Activated CD8-positive, alpha-beta memory T cell treated with anti-CD3 and anti-CD28 coated beads for 4 hours (primary cell): Measurements from ENCODE around the gene SMIM1.

ENCODE experiments used
- DNase-seq, 2 donors: peaks; one replicate each; pipeline ENCODE4 v3.0.0-alpha.2; 2020; ENCODE audit warnings: low read depth in 2 of 2

The SMIM1 gene

DNA sequence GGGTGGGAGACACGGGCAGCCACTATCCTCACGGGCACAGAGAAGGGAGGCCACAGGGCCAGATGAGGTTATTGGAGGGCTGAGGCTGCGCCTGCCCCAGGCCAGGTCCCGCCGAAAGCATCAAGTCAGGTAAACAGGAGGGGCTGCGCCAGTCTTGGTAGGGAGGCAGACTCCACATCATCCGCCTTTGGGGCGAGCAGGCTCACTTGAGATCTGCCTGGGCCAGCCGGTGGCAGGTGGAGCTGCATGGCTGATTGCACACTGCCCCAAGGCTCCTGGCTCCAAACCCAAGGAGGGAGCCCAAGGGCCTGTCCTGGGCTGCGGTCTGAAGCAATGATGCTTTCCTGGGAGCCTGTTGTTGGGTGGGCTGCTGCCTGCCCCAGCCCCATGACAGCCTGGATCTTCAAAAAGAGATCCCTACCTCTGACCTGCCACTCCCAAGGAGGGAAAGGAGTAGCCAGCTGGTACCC lies 4.6 kb downstream of the SMIM1 start:
- DNase-seq: no peak

GRCh38 chr1:3777647-3778589 lies 5.4 kb downstream of the SMIM1 start:
- no peak for DNase-seq

- no peak for DNase-seq
These were observed 6.2 kb downstream of the SMIM1 start for GRCh38 chr1:3778590-3779264.

DNA sequence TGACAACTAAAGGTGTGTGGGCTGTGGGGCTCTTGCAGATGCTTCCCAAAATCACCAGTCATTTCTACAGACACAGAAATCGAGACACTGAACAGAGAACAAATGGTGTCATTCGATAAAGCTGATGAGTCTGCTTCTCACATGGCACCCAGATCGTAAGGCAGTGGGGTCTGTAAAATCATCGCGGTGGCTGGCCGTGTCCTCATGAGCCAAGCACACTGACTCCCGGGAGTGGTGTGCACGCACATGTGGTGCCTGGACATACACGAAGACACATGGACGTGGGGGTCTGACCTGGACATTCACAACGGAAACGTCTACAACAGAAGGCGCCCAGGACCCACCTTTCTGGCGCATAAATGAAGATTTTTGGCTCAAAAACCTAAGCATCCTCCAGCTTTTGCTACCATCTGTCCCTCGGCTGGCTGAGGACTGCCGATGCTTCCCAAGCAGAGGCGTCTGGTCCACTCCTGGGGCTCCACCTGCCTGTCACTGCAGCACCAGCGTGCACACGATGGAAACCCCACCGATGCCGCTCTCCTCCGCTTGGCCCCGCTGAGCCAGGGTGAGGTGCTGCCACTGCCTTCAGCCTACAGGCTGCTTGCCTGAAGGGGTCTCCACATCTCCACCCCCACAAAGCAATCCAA lies 6.8 kb downstream of the SMIM1 start:
- DNase-seq: no peak

- DNase-seq: no peak
These were observed 7.4 kb downstream of the SMIM1 start for GRCh38 chr1:3779912-3780416.

GRCh38 chr1:3780901-3781300 lies 8.4 kb downstream of the SMIM1 start:
- no peak for DNase-seq

- no peak for DNase-seq
These were observed 11.3 kb downstream of the SMIM1 start for GRCh38 chr1:3783651-3784474.

DNA sequence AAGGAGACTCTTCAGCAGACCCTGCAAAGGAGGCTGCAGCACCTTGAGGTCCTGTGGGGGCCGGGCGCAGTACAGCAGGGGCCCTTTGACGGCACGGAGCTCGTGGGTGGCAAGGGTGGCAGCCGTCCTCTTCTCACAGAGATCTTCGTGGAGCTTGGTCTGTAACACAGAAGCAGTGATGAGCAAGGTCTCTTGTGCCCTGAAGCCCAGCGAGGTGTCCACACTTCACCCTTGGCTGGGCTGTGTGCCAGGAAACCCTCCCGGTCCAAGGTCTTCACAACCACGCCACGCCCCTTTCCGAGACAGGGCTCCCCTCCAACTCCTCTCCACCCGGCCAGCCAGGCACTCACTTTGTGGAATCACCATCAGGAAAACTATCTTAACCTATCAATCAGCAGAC lies 12.5 kb downstream of the SMIM1 start:
- no peak for DNase-seq

DNA sequence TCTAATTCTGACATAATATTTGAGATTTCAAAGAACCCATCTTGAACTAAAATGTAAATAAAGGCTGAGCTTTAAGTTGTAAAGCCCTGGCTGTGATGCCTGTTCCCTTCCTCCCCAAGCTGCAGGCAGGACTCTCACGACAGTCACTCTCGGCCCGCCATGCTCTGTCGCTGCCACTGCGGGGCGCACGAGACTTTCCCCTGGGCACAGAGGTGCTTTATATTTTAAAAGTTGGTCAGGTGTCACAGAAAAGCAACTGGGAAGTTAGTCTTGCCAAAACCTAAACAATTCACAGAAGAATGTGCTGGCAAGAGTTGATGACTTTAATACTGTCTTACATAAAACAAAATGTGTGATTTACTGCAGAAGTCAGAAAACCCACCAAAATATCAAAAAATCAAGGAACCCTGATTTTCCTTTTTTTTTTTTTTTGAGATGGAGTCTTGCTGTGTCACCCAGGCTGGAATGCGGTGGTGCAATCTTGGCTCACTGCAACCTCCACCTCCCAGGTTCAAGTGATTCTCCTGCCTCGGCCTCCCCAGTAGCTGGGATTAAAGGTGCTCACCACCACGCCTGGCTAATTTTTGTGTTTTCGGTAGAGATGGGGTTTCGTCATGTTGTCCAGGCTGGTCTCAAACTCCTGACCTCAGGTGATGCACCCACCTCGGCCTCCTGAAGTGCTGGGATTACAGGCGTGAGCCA lies 13.1 kb downstream of the SMIM1 start:
- no peak for DNase-seq

DNA sequence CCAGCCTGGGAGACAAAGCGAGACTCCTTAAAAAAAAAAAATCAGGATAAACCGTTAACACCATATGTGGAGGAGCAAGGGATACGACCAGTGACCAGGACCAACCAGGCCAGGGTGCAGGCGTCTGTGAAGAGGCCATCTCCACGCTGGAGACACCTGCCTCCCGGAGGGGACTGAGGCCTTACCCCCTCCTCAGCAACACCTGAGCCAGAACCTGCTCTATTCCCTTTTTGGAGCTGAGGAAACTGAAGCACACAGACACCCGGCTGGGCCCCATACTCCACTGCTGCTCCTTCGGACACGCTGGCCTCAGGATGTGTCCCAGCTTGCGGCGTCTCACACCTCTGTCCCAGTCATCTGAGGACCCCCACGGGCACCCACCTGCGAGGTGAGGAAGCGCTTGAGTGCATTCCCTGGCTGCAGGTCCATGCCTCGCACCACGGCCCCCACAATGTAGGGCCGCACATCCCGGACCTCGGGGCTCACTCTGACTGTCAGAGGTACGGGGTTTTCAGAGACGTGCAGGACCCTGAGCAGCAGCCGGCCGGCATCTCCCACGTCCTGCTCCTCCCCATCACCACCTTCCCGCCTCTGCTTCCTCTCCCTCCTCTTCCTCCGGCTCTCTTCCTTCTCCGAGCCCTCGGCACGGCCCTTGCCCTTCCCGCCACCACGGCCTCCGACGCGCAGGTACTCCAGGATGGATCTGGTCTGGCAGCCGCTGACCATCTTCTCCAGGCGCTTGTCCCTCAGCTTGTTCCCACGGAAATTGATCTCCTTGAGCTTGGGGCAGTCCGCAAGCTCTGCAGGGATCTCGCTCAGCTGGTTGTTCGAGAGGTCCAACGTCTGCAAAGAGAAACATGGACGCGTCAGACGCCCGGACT lies 14.2 kb downstream of the SMIM1 start:
- no peak for DNase-seq

- DNase-seq: peak in 1 of 2 donors; percentile 24
These were observed 14.8 kb downstream of the SMIM1 start for GRCh38 chr1:3787349-3787715.

GRCh38 chr1:3787745-3788605 lies 15.4 kb downstream of the SMIM1 start:
- no peak for DNase-seq

DNA sequence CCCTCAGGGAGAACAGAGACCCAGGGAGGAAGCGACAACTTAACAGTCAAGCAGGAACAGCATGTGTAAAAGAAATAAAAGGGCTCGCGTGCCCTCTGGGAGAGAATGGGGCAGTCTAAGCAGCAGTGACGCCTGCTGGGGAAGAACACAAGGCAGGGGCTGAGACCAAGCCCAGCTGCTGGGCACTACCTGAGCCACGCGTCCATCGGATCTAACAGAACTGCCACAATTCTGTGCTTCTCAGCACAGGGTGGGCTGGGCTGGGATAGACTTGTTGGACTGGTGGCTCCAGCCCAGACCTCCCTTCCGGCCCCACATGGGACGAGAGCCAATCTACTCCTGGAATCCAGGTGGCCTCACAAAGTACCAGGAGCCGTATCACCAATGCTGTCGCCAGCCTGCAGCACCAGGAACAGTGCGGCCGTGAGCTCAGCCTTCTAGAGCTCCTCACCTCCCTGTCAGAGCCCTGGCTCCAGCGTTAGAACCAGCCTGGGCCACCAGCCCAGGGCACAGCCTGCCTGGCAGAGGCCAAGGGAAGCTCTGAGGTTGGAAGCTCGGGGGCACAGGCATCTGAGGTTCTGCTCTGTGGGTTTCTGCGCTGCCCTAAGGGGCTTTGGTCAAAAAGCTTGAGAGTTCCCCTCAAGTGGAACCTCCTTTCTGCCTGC lies 16.3 kb downstream of the SMIM1 start:
- DNase-seq: no peak

DNA sequence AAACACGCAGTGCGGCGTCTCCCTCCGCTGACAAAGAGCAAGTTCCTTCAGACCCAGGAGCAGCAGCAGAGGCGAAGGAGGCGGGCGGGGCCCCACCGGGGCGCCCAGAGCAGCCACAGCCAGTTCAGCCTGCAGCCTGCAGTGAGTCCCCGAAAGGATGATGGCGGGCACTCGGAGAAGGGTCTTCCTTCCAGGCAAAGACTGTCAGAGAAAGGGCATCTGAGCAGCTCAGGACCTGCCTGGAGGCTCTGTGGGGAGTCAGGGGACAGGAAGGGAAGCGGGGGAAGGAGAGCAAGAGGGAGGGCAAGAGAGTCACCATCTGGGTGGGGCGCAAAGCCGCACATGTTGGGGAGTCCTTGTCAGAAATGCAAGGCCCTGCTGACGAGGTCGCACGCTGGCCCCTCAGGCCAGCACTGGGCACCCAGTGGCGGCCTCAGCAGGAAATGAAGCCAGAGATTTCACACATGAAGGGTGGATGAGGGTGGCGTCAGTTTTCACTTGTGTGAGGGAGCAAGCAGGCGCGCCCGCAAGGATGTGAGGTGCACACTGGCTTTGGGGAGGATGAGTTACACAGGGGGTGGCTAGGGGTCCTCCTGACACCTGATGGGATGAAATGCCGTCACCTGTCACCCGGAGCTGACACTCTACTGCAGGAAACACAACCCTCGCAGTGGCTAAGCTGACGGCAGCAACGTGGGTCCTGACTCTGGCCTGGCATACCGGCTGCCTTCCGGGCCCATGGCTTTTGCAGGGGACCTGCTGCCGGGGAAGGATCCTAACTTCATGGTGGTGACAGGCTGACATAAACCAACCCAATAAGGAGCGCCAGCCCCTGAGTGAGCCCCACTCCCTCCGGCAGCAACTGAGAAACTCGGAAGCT lies 17.1 kb downstream of the SMIM1 start:
- no peak for DNase-seq

DNA sequence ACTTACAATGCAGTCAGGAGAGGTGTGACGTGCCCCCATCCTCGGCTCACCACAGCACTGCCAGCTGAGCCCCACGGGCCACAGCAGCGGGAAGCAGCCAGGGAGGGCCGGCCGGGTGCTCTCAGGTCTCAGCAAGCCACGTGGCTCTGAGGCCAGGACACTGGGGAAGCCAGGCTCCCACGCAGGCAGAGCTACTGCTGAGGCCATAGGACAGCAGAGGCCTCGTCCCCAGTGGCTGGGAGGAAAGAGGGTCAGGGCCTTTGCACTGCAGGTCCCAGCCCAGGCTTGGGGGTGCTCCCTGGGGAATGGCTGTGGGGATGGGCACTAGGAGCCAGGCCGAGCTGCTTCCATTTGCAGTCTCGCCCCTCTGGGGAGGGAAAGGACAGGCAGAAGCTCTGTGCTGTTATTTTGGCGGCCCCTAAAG lies 18.0 kb downstream of the SMIM1 start:
- DNase-seq: no peak

DNA sequence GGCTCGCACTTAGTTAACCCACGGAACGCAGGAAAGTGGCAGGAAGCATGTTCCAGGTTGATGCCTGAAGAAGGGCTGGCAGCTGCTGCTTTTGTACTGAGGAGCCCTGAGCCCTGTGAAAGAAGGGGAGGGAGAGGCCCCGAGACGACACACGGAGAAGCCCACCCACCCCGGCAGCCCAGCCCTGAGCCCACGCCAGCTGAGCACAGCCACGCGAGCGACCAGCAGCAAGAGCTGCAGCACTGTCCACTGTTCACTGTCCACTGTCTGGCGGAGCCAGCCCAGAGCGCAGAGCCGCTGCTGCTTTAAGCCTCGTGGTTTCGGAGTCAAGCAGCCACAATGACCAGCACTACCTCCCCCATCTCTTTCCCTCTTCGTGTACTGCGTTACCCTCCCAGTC lies 18.4 kb downstream of the SMIM1 start:
- no peak for DNase-seq
